ENCODE measurements around the gene DIP2C. TPM values are rescaled to one million over a fixed set of nuclear protein-coding genes. Genes with fewer than 3 reads are reported as not detected.
"Not testable (repeated sequence)": the region's sequence is repeated elsewhere in the genome, so short reads cannot be mapped to it uniquely, and the experiment has no call there.

Gene DIP2C
- polyA plus RNA-seq, 4 donors = 18.8 to 22.7 (median 20.9) TPM

- DNase-seq (ENCODE audit: low read depth in 4 of 4, low spot score in 3 of 4) = no peak
Observed at GRCh38 chr10:279655-280054, 409.8 kb downstream of the DIP2C start.

- DNase-seq (ENCODE audit: low read depth in 4 of 4, low spot score in 3 of 4) = no peak
Observed at GRCh38 chr10:279232-279631, 410.2 kb downstream of the DIP2C start.

- no peak for DNase-seq (ENCODE audit: low read depth in 4 of 4, low spot score in 3 of 4)
Observed at GRCh38 chr10:278707-279106, 410.8 kb downstream of the DIP2C start.

- DNase-seq (ENCODE audit: low read depth in 4 of 4, low spot score in 3 of 4) = no peak
Observed at GRCh38 chr10:277963-278362, 411.5 kb downstream of the DIP2C start.

- DNase-seq (ENCODE audit: low read depth in 4 of 4, low spot score in 3 of 4) = no peak
Observed at GRCh38 chr10:275680-276079, 413.8 kb downstream of the DIP2C start.

- DNase-seq (ENCODE audit: low read depth in 4 of 4, low spot score in 3 of 4) = no peak
Observed at GRCh38 chr10:274866-275265, 414.6 kb downstream of the DIP2C start.

GRCh38 chr10:273088-273487 is 416.4 kb downstream of the DIP2C start:
- DNase-seq (ENCODE audit: low read depth in 4 of 4, low spot score in 3 of 4) = no peak

- DNase-seq (ENCODE audit: low read depth in 4 of 4, low spot score in 3 of 4) = no peak
Observed at GRCh38 chr10:271722-272121, 417.7 kb downstream of the DIP2C start.

GRCh38 chr10:271201-271600 is 418.3 kb downstream of the DIP2C start:
- no peak for DNase-seq (ENCODE audit: low read depth in 4 of 4, low spot score in 3 of 4)

- no peak for DNase-seq (ENCODE audit: low read depth in 4 of 4, low spot score in 3 of 4)
Observed at GRCh38 chr10:269440-270074, 419.9 kb downstream of the DIP2C start.

GRCh38 chr10:267705-268104 is 421.8 kb downstream of the DIP2C start:
- no peak for DNase-seq (ENCODE audit: low read depth in 4 of 4, low spot score in 3 of 4)

GRCh38 chr10:266974-267425 is 422.5 kb downstream of the DIP2C start:
- no peak for DNase-seq (ENCODE audit: low read depth in 4 of 4, low spot score in 3 of 4)

GRCh38 chr10:265816-266588 is 423.5 kb downstream of the DIP2C start:
- DNase-seq (ENCODE audit: low read depth in 4 of 4, low spot score in 3 of 4) = not testable (repeated sequence)

- not testable (repeated sequence) for DNase-seq (ENCODE audit: low read depth in 4 of 4, low spot score in 3 of 4)
Observed at GRCh38 chr10:265074-265440, 424.4 kb downstream of the DIP2C start.

- DNase-seq (ENCODE audit: low read depth in 4 of 4, low spot score in 3 of 4) = not testable (repeated sequence)
Observed at GRCh38 chr10:264160-265073, 425.1 kb downstream of the DIP2C start.

GRCh38 chr10:260819-261429 is 428.5 kb downstream of the DIP2C start:
- DNase-seq (ENCODE audit: low read depth in 4 of 4, low spot score in 3 of 4) = no peak

GRCh38 chr10:251982-252582 is 437.4 kb downstream of the DIP2C start:
- no peak for DNase-seq (ENCODE audit: low read depth in 4 of 4, low spot score in 3 of 4)

GRCh38 chr10:248307-248706 is 441.2 kb downstream of the DIP2C start:
- DNase-seq (ENCODE audit: low read depth in 4 of 4, low spot score in 3 of 4) = no peak

GRCh38 chr10:247480-247879 is 442.0 kb downstream of the DIP2C start:
- DNase-seq (ENCODE audit: low read depth in 4 of 4, low spot score in 3 of 4) = no peak

GRCh38 chr10:246431-246830 is 443.0 kb downstream of the DIP2C start:
- no peak for DNase-seq (ENCODE audit: low read depth in 4 of 4, low spot score in 3 of 4)
